Measurements from ENCODE around the gene CALML3. TPM values are rescaled to one million over a fixed set of nuclear protein-coding genes. Genes with fewer than 3 reads are reported as not detected.

CALML3 gene
- total RNA-seq, 1 experiment from 2014 or later, result not detected

DNA sequence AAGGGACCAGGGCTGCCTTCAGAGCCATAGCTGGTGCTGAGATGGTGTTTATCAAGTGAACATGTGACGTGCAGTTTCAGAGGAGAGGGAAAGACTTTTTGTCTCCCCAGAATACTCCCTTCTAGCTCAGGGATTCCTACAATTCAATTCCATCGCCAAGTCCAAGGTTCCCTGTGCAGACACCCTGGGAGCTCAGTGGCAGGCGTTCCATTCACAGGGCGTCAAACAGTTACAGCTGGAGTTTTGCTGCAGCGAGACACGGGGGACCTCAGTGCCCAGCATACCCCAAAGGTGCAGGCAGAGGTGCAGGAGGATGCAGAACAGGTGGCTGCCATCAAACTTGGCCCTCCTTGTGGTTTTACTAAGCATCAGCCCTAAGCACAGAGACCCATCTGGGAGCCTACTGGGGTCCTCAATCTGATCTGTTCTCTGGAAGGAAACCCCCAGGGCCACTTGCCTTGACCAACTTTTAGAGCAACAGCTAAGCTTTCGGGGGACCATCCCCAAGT, 24.5 kb upstream of the CALML3 start:
- TF ChIP-seq, protein P1, sequence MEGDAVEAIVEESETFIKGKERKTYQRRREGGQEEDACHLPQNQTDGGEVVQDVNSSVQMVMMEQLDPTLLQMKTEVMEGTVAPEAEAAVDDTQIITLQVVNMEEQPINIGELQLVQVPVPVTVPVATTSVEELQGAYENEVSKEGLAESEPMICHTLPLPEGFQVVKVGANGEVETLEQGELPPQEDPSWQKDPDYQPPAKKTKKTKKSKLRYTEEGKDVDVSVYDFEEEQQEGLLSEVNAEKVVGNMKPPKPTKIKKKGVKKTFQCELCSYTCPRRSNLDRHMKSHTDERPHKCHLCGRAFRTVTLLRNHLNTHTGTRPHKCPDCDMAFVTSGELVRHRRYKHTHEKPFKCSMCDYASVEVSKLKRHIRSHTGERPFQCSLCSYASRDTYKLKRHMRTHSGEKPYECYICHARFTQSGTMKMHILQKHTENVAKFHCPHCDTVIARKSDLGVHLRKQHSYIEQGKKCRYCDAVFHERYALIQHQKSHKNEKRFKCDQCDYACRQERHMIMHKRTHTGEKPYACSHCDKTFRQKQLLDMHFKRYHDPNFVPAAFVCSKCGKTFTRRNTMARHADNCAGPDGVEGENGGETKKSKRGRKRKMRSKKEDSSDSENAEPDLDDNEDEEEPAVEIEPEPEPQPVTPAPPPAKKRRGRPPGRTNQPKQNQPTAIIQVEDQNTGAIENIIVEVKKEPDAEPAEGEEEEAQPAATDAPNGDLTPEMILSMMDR (conservative IDR thresholded peaks at IDR 0.05), result no peak
- Histone ChIP-seq H3K23ac (ENCODE audit: insufficient read length, low read depth, low read length) (no peak overlapping the region), H4K91ac (ENCODE audit: insufficient read length, low read depth, low read length) (no peak overlapping the region), H3K79me1 (ENCODE audit: insufficient read depth, low read depth, low read length, poor library complexity, severe bottlenecking) (no peaks in the 10 kb centered on the region), H3K4ac (ENCODE audit: low read depth, low read length) (no peak overlapping the region), H4K8ac (replicated peaks; ENCODE audit: insufficient read length, low read depth, low read length) (no peak overlapping the region), H2BK20ac (ENCODE audit: low read depth, low read length, poor library complexity, severe bottlenecking) (no peak overlapping the region), H2BK12ac (ENCODE audit: insufficient read length, low read depth, low read length) (no peak overlapping the region), H3T11ph (ENCODE audit: low read length) (no peak overlapping the region), H2BK15ac (ENCODE audit: low read depth, low read length) (no peak overlapping the region), H3K27ac (ENCODE audit: insufficient read length, low read depth, low read length) (no peak overlapping the region), H2AK5ac (ENCODE audit: insufficient read length, low read length) (no peak overlapping the region), H3K9ac (ENCODE audit: extremely low read depth, insufficient read length, low read length) (no peak overlapping the region), H3K4me1 (ENCODE audit: insufficient read depth, low read length) (no peaks in the 10 kb centered on the region; the same call in 1 of the 2 replicates), H2BK5ac (ENCODE audit: insufficient read length, low read length) (no peak overlapping the region), H3K79me2 (ENCODE audit: insufficient read depth, low read length) (no peaks in the 10 kb centered on the region), H3K23me2 (ENCODE audit: insufficient read length, low read depth, low read length, poor library complexity, severe bottlenecking) (no peaks in the 10 kb centered on the region), H2AFZ (ENCODE audit: low read length) (no peak overlapping the region), H2BK120ac (ENCODE audit: low read depth, low read length, poor library complexity, severe bottlenecking) (no peak overlapping the region), H3K9me3 (ENCODE audit: control insufficient read depth, low read depth, low read length) (no peaks in the 10 kb centered on the region), H3K14ac (ENCODE audit: insufficient read depth, low read length) (no peak overlapping the region), H3K27me3 (ENCODE audit: insufficient read depth, low read length) (no peaks in the 10 kb centered on the region), H4K5ac (ENCODE audit: insufficient read length, low read depth, low read length) (no peak overlapping the region), H3K18ac (ENCODE audit: insufficient read length, low read depth, low read length) (no peak overlapping the region), H4K20me1 (ENCODE audit: control insufficient read depth, insufficient read depth, insufficient read length) (no peaks in the 10 kb centered on the region), H3K56ac (ENCODE audit: insufficient read length, low read depth, low read length) (no peak overlapping the region), H3K4me2 (ENCODE audit: insufficient read depth, insufficient read length, low read length) (no peak overlapping the region)
- Mint-ChIP-seq H3K36me3 (ENCODE audit: insufficient read depth in 1 of 3, low read depth in 3 of 3) (no peaks in the 10 kb centered on the region; a peak in 1 of 7 replicates), H3K4me1 (peaks cover 6 to 7% of the 10 kb centered on the region in 2 experiments), H3K27me3 (ENCODE audit: low read depth) (peaks cover 5% of the 10 kb centered on the region), H3K4me3 (no peak overlapping the region), H3K9me3 (no peaks in the 10 kb centered on the region), H3K27ac (no peak overlapping the region)
- WGBS (ENCODE audit: extremely low coverage, insufficient read length, low lambda C conversion rate), result no CpG with 5 or more reads among the region's 7 CpGs
- DNase-seq, result no peak

Data from H9 (cell line).